K562 (cell line): Measurements from ENCODE around the gene MCM3. TPM values are rescaled to one million over a fixed set of nuclear protein-coding genes. Genes with fewer than 3 reads are reported as not detected.

Source experiments
- BRF2 ChIP-seq: IDR thresholded peaks from 3 replicates; pipeline ENCODE4 v1.6.1; 2011; ENCODE audit warnings: borderline replicate concordance, mild to moderate bottlenecking; ENCODE audit not compliant: insufficient read length, insufficient read depth
- CBFB ChIP-seq: sonication (generic); formaldehyde crosslinking; IDR thresholded peaks from 2 replicates; pipeline ENCODE4 v1.4.0; 2020; ENCODE audit warnings: mild to moderate bottlenecking, missing genetic modification reagents
- CREB1 ChIP-seq, 2 experiments: sonication (generic) in 1 of 2; formaldehyde crosslinking in 1 of 2; IDR thresholded peaks; 2 replicates each; pipeline versions ENCODE4 v1.6.1 to v1.8.0; 2012 to 2022; ENCODE audit warnings: inconsistent platforms in 1 of 2, mild to moderate bottlenecking in 1 of 2, missing genetic modification reagents in 1 of 2, moderate library complexity in 1 of 2
- CXXC5 ChIP-seq: fragments of 250-450 bp; sonication (Bioruptor Pico); IDR thresholded peaks from 2 replicates; pipeline ENCODE4 v1.8.0; 2022; ENCODE audit warnings: inconsistent platforms, mild to moderate bottlenecking, moderate library complexity
- DEAF1 ChIP-seq: fragments of 450-650 bp; formaldehyde crosslinking; IDR thresholded peaks from 2 replicates; pipeline ENCODE4 v1.4.0; 2020; ENCODE audit warnings: mild to moderate bottlenecking, moderate library complexity
- ETV1 ChIP-seq: fragments of 450-650 bp; conservative IDR thresholded peaks from 2 replicates; pipeline ENCODE4 v1.6.1; 2016; ENCODE audit warnings: missing genetic modification characterization, control low read depth, low read depth, missing compliant biosample characterization
- FOXM1 ChIP-seq, 2 experiments: fragments of 450-650 bp in 1 of 2; sonication (generic) in 1 of 2; formaldehyde crosslinking in 1 of 2; IDR thresholded peaks; 2 replicates each; pipeline versions ENCODE4 v1.6.1 to v1.9.0; 2017 to 2022; ENCODE audit warnings: low read depth in 2 of 2, mild to moderate bottlenecking in 2 of 2, missing genetic modification reagents in 1 of 2, moderate library complexity in 1 of 2
- IRF9 ChIP-seq: fragments of 450-650 bp; IDR thresholded peaks from 2 replicates; pipeline ENCODE4 v1.6.1; 2016; ENCODE audit warnings: missing biosample characterization, missing genetic modification characterization
- JUND ChIP-seq, 2 experiments: IDR thresholded peaks; 2 replicates in 1 of 2; 3 replicates in 1 of 2; pipeline ENCODE4 v1.6.1; 2011; ENCODE audit warnings: borderline replicate concordance in 2 of 2, low read depth in 2 of 2, low read length in 2 of 2, improper control_type of control experiment in 1 of 2, missing biosample characterization in 1 of 2, missing genetic modification characterization in 1 of 2, missing genetic modification reagents in 1 of 2
- LEF1 ChIP-seq: fragments of 450-650 bp; IDR thresholded peaks from 2 replicates; pipeline ENCODE4 v1.6.1; 2016; ENCODE audit warnings: mild to moderate bottlenecking
- MLLT1 ChIP-seq, 2 experiments: fragments of 450-650 bp; IDR thresholded peaks; 2 replicates each; pipeline ENCODE4 v1.6.1; 2016
- NFIC ChIP-seq: fragments of 450-650 bp; IDR thresholded peaks from 2 replicates; pipeline ENCODE4 v1.6.1; 2017; ENCODE audit warnings: mild to moderate bottlenecking, inconsistent platforms
- SREBF2 ChIP-seq: sonication (generic); formaldehyde crosslinking; IDR thresholded peaks from 2 replicates; pipeline ENCODE4 v1.4.0; 2020; ENCODE audit warnings: mild to moderate bottlenecking, missing genetic modification reagents
- TCFL5 ChIP-seq: fragments of 250-450 bp; sonication (Bioruptor Pico); conservative IDR thresholded peaks from 2 replicates; pipeline ENCODE4 v1.6.1; 2021; ENCODE audit warnings: mild to moderate bottlenecking, moderate library complexity, matching md5 sums
- ZBTB1 ChIP-seq: sonication (generic); formaldehyde crosslinking; IDR thresholded peaks from 2 replicates; pipeline ENCODE4 v1.8.1; 2023; ENCODE audit warnings: missing genetic modification reagents, low read depth, mild to moderate bottlenecking, borderline replicate concordance
- ZNF507 ChIP-seq: conservative IDR thresholded peaks from 2 replicates; pipeline ENCODE4 v1.6.1; 2017; ENCODE audit warnings: missing genetic modification characterization, missing compliant biosample characterization
- polyA plus RNA-seq, 8 experiments: library from polyadenylated mRNA; depleted of rRNA in 4 of 8; stranded (reverse) in 5 of 8; unstranded in 3 of 8; fragments of >200 nt; fragmentation: Nextera tagmentation in 2 of 8; fragmentation: Illumina TruSeq in 1 of 8; extraction: Ambion mirVana in 2 of 8; extraction: Trizol in 1 of 8; gene quantifications; 2 replicates each; pipeline versions ENCODE4 v1.2.1 to v1.2.3, GENCODE V29; 2011 to 2014; ENCODE audit warnings: inconsistent platforms in 1 of 8, missing spikeins in 1 of 8
- total RNA-seq, 7 experiments: library from RNA; depleted of rRNA in 6 of 7; stranded (reverse); fragments of >200 nt in 6 of 7; fragmentation: Illumina TruSeq in 2 of 7; extraction: Trizol in 2 of 7; gene quantifications; 2 replicates each; pipeline versions ENCODE4 v1.2.1 to v1.2.3, GENCODE V29; 2011 to 2021; ENCODE audit warnings: low replicate concordance in 1 of 7

The MCM3 gene
- total and polyA plus RNA-seq, 9 of the 15 experiments (the other 6 are each of a cell fraction or from before 2014, with no cell fraction given): 76.1 to 270 (median 250) TPM

- TF ChIP-seq ZBTB1 (no peak), JUND (IDR thresholded peaks at IDR 0.05; ENCODE audit: borderline replicate concordance, low read depth, low read length) (peak; percentile 62; the same call in 1 of the 2 replicates), JUND (tag; IDR thresholded peaks at IDR 0.05; ENCODE audit: borderline replicate concordance, low read depth, low read length) (no peak), DEAF1 (CRISPR knock-in tag) (no peak), NFIC (0 out of 2 replicates have a peak, but pooled peaks have one; percentile 32), CXXC5 (CRISPR knock-in tag) (peak; percentile 97), SREBF2 (no peak), CBFB (CRISPR knock-in tag) (no peak), ETV1 (tag) (peak; percentile 67; the same call in 1 of the 2 replicates), FOXM1 (IDR thresholded peaks at IDR 0.05; ENCODE audit: low read depth) (peak; percentile 21; the same call in 1 of the 2 replicates), FOXM1 (CRISPR knock-in tag; IDR thresholded peaks at IDR 0.05; ENCODE audit: low read depth) (0 out of 2 replicates have a peak, but pooled peaks have one; percentile 29), MLLT1 (IDR thresholded peaks at IDR 0.05) (no peak; a peak in 1 of 4 replicates), BRF2 (no peak), TCFL5 (no peak), LEF1 (no peak), ZNF507 (no peak), CREB1 (IDR thresholded peaks at IDR 0.05) (peak; percentile 76; the same call in 1 of the 2 replicates), CREB1 (CRISPR knock-in tag; IDR thresholded peaks at IDR 0.05) (peak; percentile 81; the same call in 1 of the 2 replicates), IRF9 (no peak)
Measured at GRCh38 chr6:52284460-52285176, at the start of gene MCM3 (continued).
